Lung (tissue), 12 donors: ENCODE measurements around the gene SNX25. TPM values are rescaled to one million over a fixed set of nuclear protein-coding genes. Genes with fewer than 3 reads are reported as not detected.
A peak's percentile ranks its signal among the peaks of the same experiment; 100 is the strongest.

Source experiments
- ATAC-seq: fragments of 200-7000 bp; cut with Tn5 transposase; one replicate; pipeline ENCODE4 v1.9.1; 2020; ENCODE audit warnings: moderate number of reproducible peaks; ENCODE audit not compliant: insufficient read depth, low FRiP score
- DNase-seq, 3 donors: peaks; one replicate each; pipeline ENCODE4 v3.0.0-alpha.2; 2013 to 2017
- H3K27ac ChIP-seq, 2 donors: one replicate each; pipeline ENCODE4 v1.5.1; 2013; ENCODE audit warnings: mild to moderate bottlenecking in 2 of 2, moderate library complexity in 2 of 2, control low read depth in 1 of 2, inconsistent platforms in 1 of 2, low read depth in 1 of 2, low read length in 1 of 2
- H3K27me3 ChIP-seq, 3 donors: one replicate each; pipeline ENCODE4 v1.5.1; 2013; ENCODE audit warnings: low read length in 2 of 3; ENCODE audit not compliant: control insufficient read depth in 3 of 3, insufficient read depth in 3 of 3
- H3K36me3 ChIP-seq, 4 donors: one replicate each; pipeline ENCODE4 v1.5.1; 2013; ENCODE audit warnings: low read length in 4 of 4, mild to moderate bottlenecking in 1 of 4, moderate library complexity in 1 of 4; ENCODE audit not compliant: control insufficient read depth in 4 of 4, insufficient read depth in 4 of 4
- H3K4me1 ChIP-seq, 5 donors: one replicate each; pipeline ENCODE4 v1.5.1; 2013; ENCODE audit warnings: low read length in 5 of 5, mild to moderate bottlenecking in 2 of 5, moderate library complexity in 1 of 5; ENCODE audit not compliant: control insufficient read depth in 5 of 5, insufficient read depth in 5 of 5
- H3K4me3 ChIP-seq: one replicate; pipeline ENCODE4 v1.5.1; 2013; ENCODE audit warnings: mild to moderate bottlenecking, control low read depth, moderate library complexity
- H3K9ac ChIP-seq, 2 donors: one replicate each; pipeline ENCODE4 v1.5.1; 2013; ENCODE audit warnings: low read length in 2 of 2, control low read depth in 1 of 2; ENCODE audit not compliant: insufficient read depth in 1 of 2
- H3K9me3 ChIP-seq, 4 donors: one replicate each; pipeline ENCODE4 v1.5.1; 2013; ENCODE audit warnings: low read length in 3 of 4, mild to moderate bottlenecking in 1 of 4, moderate library complexity in 1 of 4; ENCODE audit not compliant: control insufficient read depth in 4 of 4, insufficient read depth in 3 of 4
- CTCF ChIP-seq: IDR thresholded peaks from 2 replicates; pipeline ENCODE4 v1.5.1; 2012; ENCODE audit warnings: mild to moderate bottlenecking; ENCODE audit errors: control extremely low read depth, extremely low read depth
- WGBS, 2 donors: extraction: QIAGEN DNeasy Blood & Tissue Kit; methylation state at CpG; one replicate each; pipeline ENCODE4 v1.1.7; 2013; 5-methylcytosine and 5-hydroxymethylcytosine counted together
- polyA plus RNA-seq, 2 donors: library from polyadenylated mRNA; stranded (reverse); fragments of 200-250 nt; gene quantifications; one replicate each; pipeline ENCODE4 v1.2.1, GENCODE V29; 2013
- total RNA-seq, 2 donors: library from RNA; depleted of rRNA in 1 of 2; stranded (reverse); fragments of >200 nt in 1 of 2; gene quantifications; one replicate each; pipeline ENCODE4 v1.2.1, GENCODE V29; 2014 to 2021
- donor health status: control.
- donor health status: control.
- donor health status: Bipolar disorder and iron deficiency.
- donor health status: healthy.
- donor health status: DM: yes; HTN: yes; CAD: no.

Gene SNX25
- total and polyA plus RNA-seq, 4 donors, result 16.8 to 95.4 (median 49.3) TPM

DNA sequence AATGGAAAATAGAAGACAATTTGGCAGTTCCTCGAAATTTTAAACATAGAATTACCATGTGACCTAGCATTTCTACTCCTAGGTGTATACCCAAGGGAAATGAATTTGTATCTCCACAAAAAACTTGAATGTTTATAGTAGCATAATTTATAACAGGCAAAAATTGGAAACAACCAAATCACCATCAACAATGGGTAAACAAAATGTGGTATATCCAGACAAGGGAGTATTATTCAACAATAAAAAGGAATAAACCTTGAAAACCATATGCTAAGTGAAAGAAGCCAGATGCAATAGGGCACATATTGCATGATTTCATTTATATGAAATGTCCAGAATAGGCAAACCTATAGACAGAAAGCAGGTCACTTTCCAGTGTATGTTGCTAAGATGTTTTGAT is 83.8 kb downstream of the SNX25 start:
- H3K36me3 ChIP-seq, result peaks cover 3 to 15% (median 7%) of the 10 kb centered on the region in 4 donors

GRCh38 chr4:185296665-185297460 is 87.5 kb downstream of the SNX25 start:
- no peak for ATAC-seq
- H3K36me3 ChIP-seq, result peaks cover 0 to 9% (median 8%) of the 10 kb centered on the region in 4 donors
- WGBS, 2 donors, result 92 to 96% methylated on average over 6 of the region's 6 CpGs

More for the DNA sequence above, 83.8 kb downstream of the SNX25 start:
- ATAC-seq (no peak), DNase-seq (no peak)
- no peak overlapping the region for H3K4me3 ChIP-seq
- no peak overlapping the region for H3K9ac ChIP-seq
- H3K27me3 ChIP-seq, result peaks cover 0 to 2% (median 0%) of the 10 kb centered on the region in 3 donors
- 84 to 98% methylated on average over 1 of the region's 1 CpG for WGBS, 2 donors
- no peak overlapping the region for H3K27ac ChIP-seq
- no peak for TF ChIP-seq CTCF
- peaks cover 0 to 5% (median 0%) of the 10 kb centered on the region in 5 donors for H3K4me1 ChIP-seq
- H3K9me3 ChIP-seq, result peaks cover 0 to 2% (median 0%) of the 10 kb centered on the region in 4 donors

GRCh38 chr4:185298728-185299430 is 89.5 kb downstream of the SNX25 start:
- TF ChIP-seq CTCF, result no peak
- Histone ChIP-seq H3K4me1 (peaks cover 0 to 6% (median 0%) of the 10 kb centered on the region in 5 donors), H3K4me3 (no peak overlapping the region), H3K9me3 (no peaks in the 10 kb centered on the region), H3K27ac (peak overlapping the region in 1 of 2 donors; percentile 75), H3K9ac (no peak overlapping the region), H3K27me3 (peaks cover 0 to 2% (median 0%) of the 10 kb centered on the region in 3 donors), H3K36me3 (peaks cover 0 to 7% (median 2%) of the 10 kb centered on the region in 4 donors)
- WGBS, 2 donors, result 67 to 77% methylated on average over 12 of the region's 12 CpGs
- peak in 1 of 3 donors; percentile 19 for DNase-seq
- peak; percentile 38 for ATAC-seq

More at GRCh38 chr4:185296665-185297460, 87.5 kb downstream of the SNX25 start:
- Histone ChIP-seq H3K27me3 (peaks cover 0 to 2% (median 0%) of the 10 kb centered on the region in 3 donors), H3K27ac (no peak overlapping the region), H3K9ac (no peak overlapping the region), H3K4me1 (peaks cover 0 to 6% (median 0%) of the 10 kb centered on the region in 5 donors), H3K9me3 (peaks cover 0 to 2% (median 0%) of the 10 kb centered on the region in 4 donors), H3K4me3 (no peak overlapping the region)
- TF ChIP-seq CTCF, result no peak
- no peak for DNase-seq
